Muscle of leg (tissue), 11 donors: ENCODE measurements around the gene MGME1. TPM values are rescaled to one million over a fixed set of nuclear protein-coding genes. Genes with fewer than 3 reads are reported as not detected.

Source experiments
- DNase-seq: peaks from one replicate; pipeline ENCODE4 v3.0.0; 2013
- H3K27ac ChIP-seq: one replicate; pipeline ENCODE4 v1.5.1; 2013; ENCODE audit warnings: mild to moderate bottlenecking, low read length, control low read depth
- H3K27me3 ChIP-seq: one replicate; pipeline ENCODE4 v1.6.1; 2013; ENCODE audit warnings: low read length; ENCODE audit not compliant: control insufficient read depth, insufficient read depth
- H3K36me3 ChIP-seq: one replicate; pipeline ENCODE4 v1.6.1; 2013; ENCODE audit warnings: low read length; ENCODE audit not compliant: control insufficient read depth, insufficient read depth
- H3K4me1 ChIP-seq: one replicate; pipeline ENCODE4 v1.6.1; 2013; ENCODE audit warnings: low read length; ENCODE audit not compliant: control insufficient read depth, insufficient read depth
- H3K4me3 ChIP-seq: one replicate; pipeline ENCODE4 v1.5.1; 2013; ENCODE audit warnings: low read length, control low read depth
- H3K9me3 ChIP-seq: replicated peaks from 2 replicates; pipeline ENCODE4 v1.6.1; 2013; ENCODE audit warnings: low read depth, low read length; ENCODE audit not compliant: control insufficient read depth
- WGBS: methylation state at CpG from one replicate; pipeline ENCODE4 v1.1.5; 2013; ENCODE audit warnings: missing lambda C conversion rate; ENCODE audit not compliant: insufficient coverage; 5-methylcytosine and 5-hydroxymethylcytosine counted together
- polyA plus RNA-seq, 8 donors: library from polyadenylated mRNA; unstranded; fragments of 120-200 nt; gene quantifications; one replicate each; pipeline versions ENCODE4 v1.2.1 to v1.2.3, GENCODE V29; 2013; ENCODE audit warnings: inconsistent platforms in 1 of 8, low replicate concordance in 1 of 8; ENCODE audit not compliant: insufficient read length in 8 of 8, insufficient read depth in 1 of 8
- total RNA-seq: library from RNA; stranded (reverse); fragments of 120-200 nt; gene quantifications from one replicate; pipeline ENCODE4 v1.2.4, GENCODE V29; 2013

MGME1 gene
- total and polyA plus RNA-seq, 9 donors = 10.4 to 23.9 (median 19.5) TPM

- Histone ChIP-seq H3K4me1 (peaks cover 72% of the 10 kb centered on the region), H3K27ac (no peak overlapping the region), H3K27me3 (no peaks in the 10 kb centered on the region), H3K4me3 (no peak overlapping the region), H3K9me3 (peaks cover 3% of the 10 kb centered on the region), H3K36me3 (no peaks in the 10 kb centered on the region)
- WGBS = 86% methylated on average over 1 of the region's 1 CpG
- no peak for DNase-seq
Measured at GRCh38 chr20:17933121-17933520, 35.7 kb upstream of the MGME1 start.

- 54% methylated on average over 3 of the region's 5 CpGs for WGBS
- Histone ChIP-seq H3K4me1 (peaks cover 70% of the 10 kb centered on the region), H3K9me3 (peaks cover 3% of the 10 kb centered on the region), H3K27ac (no peak overlapping the region), H3K27me3 (no peaks in the 10 kb centered on the region), H3K4me3 (no peak overlapping the region), H3K36me3 (no peaks in the 10 kb centered on the region)
- no peak for DNase-seq
Measured at GRCh38 chr20:17933711-17934110, 35.1 kb upstream of the MGME1 start.

- peaks cover 3% of the 10 kb centered on the region for H3K9me3 ChIP-seq
- H3K27ac ChIP-seq = no peak overlapping the region
- no peaks in the 10 kb centered on the region for H3K27me3 ChIP-seq
- H3K4me3 ChIP-seq = no peak overlapping the region
- H3K4me1 ChIP-seq = peaks cover 71% of the 10 kb centered on the region
- H3K36me3 ChIP-seq = no peaks in the 10 kb centered on the region
- DNase-seq = no peak
- 27% methylated on average over 6 of the region's 16 CpGs for WGBS
Measured at GRCh38 chr20:17934141-17934862, 34.5 kb upstream of the MGME1 start.

GRCh38 chr20:17935186-17935585 lies 33.6 kb upstream of the MGME1 start:
- 100% methylated on average over 1 of the region's 3 CpGs for WGBS
- Histone ChIP-seq H3K27ac (no peak overlapping the region), H3K4me3 (no peak overlapping the region), H3K4me1 (peaks cover 76% of the 10 kb centered on the region), H3K27me3 (no peaks in the 10 kb centered on the region), H3K9me3 (peaks cover 3% of the 10 kb centered on the region), H3K36me3 (peaks cover 5% of the 10 kb centered on the region)
- DNase-seq = no peak

GRCh38 chr20:17935761-17936160 lies 33.1 kb upstream of the MGME1 start:
- Histone ChIP-seq H3K27me3 (no peaks in the 10 kb centered on the region), H3K9me3 (peaks cover 3% of the 10 kb centered on the region), H3K4me3 (no peak overlapping the region), H3K36me3 (peaks cover 9% of the 10 kb centered on the region), H3K4me1 (peaks cover 76% of the 10 kb centered on the region), H3K27ac (peak overlapping the region; percentile 95)
- no peak for DNase-seq
- 34% methylated on average over 6 of the region's 9 CpGs for WGBS

- DNase-seq = peak; percentile 70
- WGBS = 24% methylated on average over 5 of the region's 8 CpGs
- peaks cover 76% of the 10 kb centered on the region for H3K4me1 ChIP-seq
Measured at GRCh38 chr20:17936286-17936760, 32.5 kb upstream of the MGME1 start.

GRCh38 chr20:17936761-17937732 lies 31.8 kb upstream of the MGME1 start:
- H3K4me1 ChIP-seq = peaks cover 75% of the 10 kb centered on the region

More at GRCh38 chr20:17936286-17936760, 32.5 kb upstream of the MGME1 start:
- Histone ChIP-seq H3K9me3 (peaks cover 2% of the 10 kb centered on the region), H3K27ac (peak overlapping the region; percentile 95), H3K36me3 (peaks cover 15% of the 10 kb centered on the region), H3K4me3 (peak overlapping the region; percentile 10), H3K27me3 (no peaks in the 10 kb centered on the region)

GRCh38 chr20:17938871-17939619 lies 29.8 kb upstream of the MGME1 start:
- DNase-seq = peak; percentile 85
- WGBS = 0% methylated on average over 1 of the region's 13 CpGs
- H3K36me3 ChIP-seq = peaks cover 36% of the 10 kb centered on the region
- H3K4me3 ChIP-seq = no peak overlapping the region
- no peaks in the 10 kb centered on the region for H3K9me3 ChIP-seq
- peak overlapping the region; percentile 6 for H3K27ac ChIP-seq
- no peaks in the 10 kb centered on the region for H3K27me3 ChIP-seq
- peaks cover 56% of the 10 kb centered on the region for H3K4me1 ChIP-seq

More at GRCh38 chr20:17936761-17937732, 31.8 kb upstream of the MGME1 start:
- WGBS = 6% methylated on average over 14 of the region's 19 CpGs
- peak; percentile 96 for DNase-seq
- Histone ChIP-seq H3K36me3 (peaks cover 21% of the 10 kb centered on the region), H3K4me3 (peak overlapping the region; percentile 10), H3K9me3 (no peaks in the 10 kb centered on the region), H3K27me3 (no peaks in the 10 kb centered on the region), H3K27ac (peak overlapping the region; percentile 95)

GRCh38 chr20:17939622-17940223 lies 29.1 kb upstream of the MGME1 start:
- H3K36me3 ChIP-seq = peaks cover 37% of the 10 kb centered on the region
- no peaks in the 10 kb centered on the region for H3K9me3 ChIP-seq
- H3K27me3 ChIP-seq = no peaks in the 10 kb centered on the region
- H3K4me3 ChIP-seq = no peak overlapping the region
- H3K27ac ChIP-seq = peak overlapping the region; percentile 6
- H3K4me1 ChIP-seq = peaks cover 49% of the 10 kb centered on the region
- no peak for DNase-seq
- WGBS = 52% methylated on average over 4 of the region's 7 CpGs
